Measurements from ENCODE around the gene RBM20. TPM values are rescaled to one million over a fixed set of nuclear protein-coding genes. Genes with fewer than 3 reads are reported as not detected.

The RBM20 gene
- total RNA-seq, 2 donors from 2014 or later, result 7.8 to 13.9 TPM

GRCh38 chr10:110887560-110887959 lies 243.4 kb downstream of the RBM20 start:
- H3K36me3 ChIP-seq, result peaks cover 16% of the 10 kb centered on the region
- H3K9me3 ChIP-seq, result no peaks in the 10 kb centered on the region
- DNase-seq (ENCODE audit: low spot score) (no peak), ATAC-seq (ENCODE audit: insufficient number of reproducible peaks, low FRiP score, low read depth) (no peak)
- no peak for TF ChIP-seq CTCF (IDR thresholded peaks at IDR 0.05)
- H3K4me1 ChIP-seq (ENCODE audit: control insufficient read depth in 1 of 2, low read depth in 2 of 2), result peaks cover 14 to 22% of the 10 kb centered on the region in 2 donors
- H3K4me3 ChIP-seq, result no peak overlapping the region
- no peak overlapping the region for H3K27ac ChIP-seq
- H3K27me3 ChIP-seq (replicated peaks; ENCODE audit: insufficient read depth), result no peaks in the 10 kb centered on the region

Other genes with a start within 250 kb of the RBM20 start
- gene DUSP5, start 146.4 kb upstream of the RBM20 start, total RNA-seq, result 10 to 100 TPM; 12.7 to 13.1 TPM
- gene SMC3, start 76.6 kb upstream of the RBM20 start, total RNA-seq, result 10 to 100 TPM; 19.8 to 32.7 TPM
- 10 to 100 TPM; 53.5 to 91.3 TPM for gene PDCD4, start 227.6 kb downstream of the RBM20 start, total RNA-seq